Stimulated activated CD4-positive, alpha-beta T cell treated with anti-CD3 and anti-CD28 coated beads, Interleukin-2, amount 100 ng/mL, for 4 hours (primary cell): ENCODE data around the gene ZACN.
"Not testable (repeated sequence)": the region's sequence is repeated elsewhere in the genome, so short reads cannot be mapped to it uniquely, and the experiment has no call there.

Experiments used
- DNase-seq: peaks from one replicate; pipeline ENCODE4 v3.0.0-alpha.2; 2020; ENCODE audit warnings: low read depth

ZACN gene

DNA sequence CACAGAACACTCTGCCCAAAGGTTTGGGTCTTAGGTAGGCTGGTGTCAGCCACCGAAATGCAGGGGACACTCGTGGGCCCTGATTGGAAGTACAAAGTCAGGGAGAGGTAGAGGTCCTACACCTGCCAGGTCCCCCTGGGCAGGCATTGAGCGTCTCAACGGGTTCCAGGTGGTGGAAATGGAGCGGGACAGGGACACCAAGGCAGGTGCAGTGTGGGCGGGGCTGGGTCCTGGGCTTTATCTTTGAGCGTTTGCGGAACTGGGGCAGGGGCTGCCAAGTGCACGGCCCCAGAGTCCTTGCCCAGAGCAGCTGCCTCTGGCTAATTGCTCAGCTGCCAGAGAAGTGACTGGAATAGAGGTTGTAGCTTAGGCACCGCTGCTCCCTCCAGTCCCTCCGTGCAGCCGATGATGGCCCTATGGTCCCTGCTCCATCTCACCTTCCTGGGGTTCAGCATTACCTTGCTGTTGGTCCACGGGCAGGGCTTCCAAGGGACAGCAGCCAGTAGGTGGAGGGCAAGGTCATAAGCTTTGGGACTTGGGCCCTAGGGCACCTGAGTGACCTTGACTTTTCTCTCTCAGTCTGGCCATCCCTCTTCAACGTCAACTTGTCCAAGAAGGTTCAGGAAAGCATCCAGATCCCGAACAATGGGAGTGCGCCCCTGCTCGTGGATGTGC lies at the start of gene ZACN:
Gene ZACN (plus strand): TSS at position 323 of the 675 bp plus-strand sequence. CDS start 83 bp downstream, at position 406.
- no peak for DNase-seq

GRCh38 chr17:76032073-76032779 lies 46.8 kb upstream of the ZACN start:
- DNase-seq: no peak

DNA sequence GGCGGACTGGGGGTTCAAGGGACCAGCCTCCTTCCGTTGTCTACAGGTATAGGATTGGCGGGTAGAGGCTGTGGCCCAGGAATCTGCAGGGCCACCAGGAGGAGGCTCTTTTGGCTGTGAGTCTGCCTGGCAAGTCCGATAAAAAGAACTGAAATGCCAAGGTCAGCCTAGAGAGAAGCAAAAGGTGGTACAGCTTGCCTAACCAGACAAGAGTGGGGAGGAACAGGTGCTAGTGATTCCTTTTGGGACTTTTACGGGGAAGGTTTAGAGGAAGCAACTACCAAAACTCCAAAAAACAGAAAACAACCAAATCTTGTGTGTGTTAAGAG lies 46.2 kb upstream of the ZACN start:
- no peak for DNase-seq

DNA sequence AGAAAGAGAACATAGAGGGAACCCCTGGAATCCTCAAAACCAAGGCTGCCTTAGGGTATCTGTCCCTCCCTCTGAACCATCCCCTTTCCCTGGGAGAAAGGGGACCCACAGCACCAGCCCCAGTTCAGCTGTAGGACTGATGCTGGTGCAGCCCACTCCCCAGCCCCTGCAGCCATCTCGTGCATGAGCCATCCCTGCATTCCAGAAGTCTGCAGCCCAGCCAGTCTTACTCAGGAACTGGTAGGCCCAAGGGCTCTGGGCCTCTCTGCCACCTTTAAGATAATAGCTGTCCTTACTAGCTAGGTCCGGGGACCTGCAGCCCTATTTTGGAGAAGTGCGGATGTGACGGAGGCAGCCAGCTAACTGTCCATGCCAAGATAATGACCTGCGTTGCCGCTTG lies 45.8 kb upstream of the ZACN start:
- no peak for DNase-seq

DNA sequence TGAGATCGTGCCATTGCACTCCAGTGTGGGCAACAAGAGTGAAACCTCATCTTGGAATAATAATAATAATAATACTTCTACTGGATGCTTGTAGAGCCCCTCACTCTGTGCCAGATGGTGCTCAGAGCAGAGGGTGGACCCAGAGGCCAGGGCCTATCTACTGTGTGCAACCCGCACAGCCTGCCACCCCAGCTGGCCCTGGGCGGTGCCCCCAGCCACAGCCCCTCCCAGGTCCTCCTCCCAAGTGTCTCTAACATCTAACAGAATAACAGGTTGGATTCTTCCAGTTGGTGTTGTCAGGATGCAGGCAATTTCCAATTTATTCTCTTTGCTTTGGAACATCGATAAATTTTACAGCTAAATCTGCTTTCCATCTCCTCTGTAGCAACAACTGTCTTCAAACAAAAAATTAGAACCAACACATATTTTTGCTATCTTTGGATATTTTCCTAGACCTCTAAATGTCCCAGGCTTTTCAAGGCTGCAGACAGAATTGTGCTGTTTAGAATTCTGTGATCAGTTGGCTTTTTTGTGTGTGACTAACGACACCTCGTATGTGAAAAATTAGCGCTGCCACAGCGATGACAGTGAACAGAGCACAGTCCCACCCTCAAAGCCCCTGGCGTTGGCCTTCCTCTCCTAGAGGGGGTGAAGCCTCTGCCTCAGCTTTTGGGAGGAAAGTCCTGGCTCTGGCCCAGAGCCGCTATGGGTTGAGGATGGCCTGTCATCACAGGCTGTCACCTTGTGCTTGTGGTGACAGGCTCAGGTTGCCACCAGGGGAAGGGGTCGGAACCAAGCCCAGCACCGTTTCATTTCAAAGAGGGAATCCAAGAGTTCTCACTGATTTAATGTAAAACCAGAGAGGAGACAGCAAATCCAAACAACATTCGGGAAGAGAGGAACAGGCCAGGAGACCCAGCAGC lies 44.3 kb upstream of the ZACN start:
- no peak for DNase-seq

DNA sequence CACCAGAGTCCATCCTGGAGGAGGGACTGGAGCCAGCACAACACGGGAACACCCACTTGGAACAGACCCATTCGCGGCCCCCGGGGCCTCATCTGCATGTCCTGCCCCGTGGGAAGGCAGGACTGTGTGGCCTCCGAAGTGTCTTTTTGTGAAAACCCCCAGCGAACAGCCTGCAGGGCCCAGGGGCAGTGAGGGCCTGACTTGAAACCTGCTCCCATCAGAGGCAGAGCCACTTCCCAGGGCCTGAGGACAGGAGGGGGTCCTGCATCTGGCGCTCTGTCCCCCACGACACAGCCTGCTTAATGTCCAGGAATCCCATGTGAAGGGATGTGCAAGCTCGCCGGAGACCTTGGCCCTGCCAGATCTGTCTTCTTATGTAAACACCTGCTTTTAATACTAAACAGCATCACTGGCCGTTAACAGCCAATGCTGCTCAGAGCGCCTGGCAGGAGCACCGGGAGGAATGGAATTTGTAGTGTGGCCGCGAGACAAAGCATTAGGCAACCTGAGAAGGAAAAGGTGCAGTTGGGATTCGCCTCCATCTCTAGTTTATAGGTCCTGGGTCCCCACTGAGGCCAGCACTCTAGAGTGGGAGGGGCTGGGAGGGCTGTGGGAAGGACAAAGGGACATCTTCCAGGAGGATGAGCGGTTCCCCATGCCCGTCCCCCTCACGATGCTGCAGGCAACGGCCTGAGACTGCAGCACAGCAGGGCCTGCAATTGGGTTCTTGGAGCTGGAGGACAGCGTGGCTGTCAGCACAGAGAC lies 42.3 kb upstream of the ZACN start:
- DNase-seq: no peak

DNA sequence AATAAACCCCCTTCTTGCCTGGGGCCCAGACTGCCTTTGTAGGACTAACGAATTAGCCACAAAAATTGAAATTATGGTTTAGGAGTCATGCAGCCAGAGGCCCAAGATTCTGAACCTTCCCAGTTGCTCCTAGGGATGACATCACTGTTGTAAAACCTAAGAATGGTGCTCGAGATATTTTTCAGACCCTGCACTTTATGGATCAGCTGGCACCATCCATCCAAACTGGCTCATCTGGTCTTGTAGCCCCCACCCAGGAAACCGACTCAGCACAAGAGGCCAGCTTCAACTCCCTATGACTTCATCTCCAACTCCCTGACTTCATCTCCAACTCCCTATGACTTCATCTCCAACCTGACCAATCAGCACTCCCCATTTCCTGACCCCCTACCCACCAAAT lies 40.9 kb upstream of the ZACN start:
- no peak for DNase-seq

GRCh38 chr17:76039121-76039520 lies 39.9 kb upstream of the ZACN start:
- DNase-seq: no peak

GRCh38 chr17:76040376-76040775 lies 38.6 kb upstream of the ZACN start:
- DNase-seq: no peak

DNA sequence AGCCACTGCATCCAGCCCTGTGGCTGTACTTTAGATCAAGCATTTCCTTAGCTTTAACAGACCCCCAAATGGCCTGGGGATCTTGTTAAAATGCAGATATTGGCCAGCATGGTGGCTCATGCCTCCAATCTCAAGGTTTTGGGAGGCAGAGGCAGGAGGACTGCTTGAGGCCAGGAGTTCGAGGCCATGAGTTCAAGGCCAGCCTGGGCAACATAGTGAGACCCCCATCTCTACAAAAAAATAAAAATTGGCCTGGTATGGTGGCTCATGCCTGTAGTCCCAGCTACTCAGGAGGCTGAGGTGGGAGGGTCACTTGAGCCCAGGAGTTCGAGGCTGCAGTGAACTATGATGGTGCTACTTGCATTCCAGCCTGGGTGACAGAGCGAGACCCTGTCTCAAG lies 36.1 kb upstream of the ZACN start:
- not testable (repeated sequence) for DNase-seq

DNA sequence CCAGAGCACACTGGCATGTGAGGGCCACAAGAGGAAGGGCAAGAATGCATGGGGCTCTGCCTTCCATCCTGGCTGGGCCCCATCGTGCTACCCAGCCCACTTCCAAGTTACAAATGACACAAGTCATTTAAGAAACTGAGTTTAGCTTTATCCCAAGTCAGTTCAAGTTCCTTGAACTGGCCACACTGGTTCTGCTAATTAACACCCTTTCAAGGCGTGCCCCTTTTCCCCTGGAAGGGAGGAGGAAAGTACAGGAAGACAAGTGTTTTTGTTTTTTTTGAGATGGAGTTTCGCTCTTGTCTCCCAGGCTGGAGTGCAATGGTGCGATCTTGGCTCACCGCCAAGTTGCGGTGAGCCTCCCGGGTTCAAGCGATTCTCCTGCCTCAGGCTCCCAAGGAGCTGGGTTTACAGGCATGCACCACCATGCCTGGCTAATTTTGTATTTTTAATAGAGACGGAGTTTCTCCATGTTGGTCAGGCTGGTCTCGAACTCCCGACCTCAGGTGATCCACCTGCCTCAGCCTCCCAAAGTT lies 34.4 kb upstream of the ZACN start:
- not testable (repeated sequence) for DNase-seq

- DNase-seq: no peak
Measured at GRCh38 chr17:76046064-76046463, 32.9 kb upstream of the ZACN start.

DNA sequence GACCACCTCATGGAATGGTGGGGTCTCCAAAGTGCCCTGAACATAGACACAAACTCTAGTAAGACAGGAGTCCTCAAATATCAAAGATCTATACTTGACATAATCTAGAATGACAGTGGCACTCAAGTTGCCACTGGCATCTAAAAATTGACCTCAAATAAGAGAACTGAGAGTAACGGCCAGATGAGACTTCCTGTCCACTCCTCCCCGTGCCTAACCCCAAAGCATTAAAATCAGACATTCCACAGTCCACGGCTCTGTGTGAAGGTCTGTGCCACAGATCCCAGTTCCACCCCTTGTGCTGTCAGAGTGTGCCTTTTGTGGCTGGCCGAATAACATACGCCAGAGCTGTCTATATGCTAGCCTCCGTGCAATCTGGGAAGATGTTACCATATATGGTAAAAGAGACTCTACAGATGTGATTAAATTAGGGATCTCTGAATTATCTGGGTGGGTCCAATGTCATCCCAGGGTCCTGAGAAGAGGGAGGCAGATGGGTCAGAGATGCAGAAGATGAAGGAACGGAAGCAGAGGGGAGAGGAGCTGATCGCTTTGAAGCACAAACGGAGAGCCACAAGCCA lies 30.9 kb upstream of the ZACN start:
- DNase-seq: no peak

DNA sequence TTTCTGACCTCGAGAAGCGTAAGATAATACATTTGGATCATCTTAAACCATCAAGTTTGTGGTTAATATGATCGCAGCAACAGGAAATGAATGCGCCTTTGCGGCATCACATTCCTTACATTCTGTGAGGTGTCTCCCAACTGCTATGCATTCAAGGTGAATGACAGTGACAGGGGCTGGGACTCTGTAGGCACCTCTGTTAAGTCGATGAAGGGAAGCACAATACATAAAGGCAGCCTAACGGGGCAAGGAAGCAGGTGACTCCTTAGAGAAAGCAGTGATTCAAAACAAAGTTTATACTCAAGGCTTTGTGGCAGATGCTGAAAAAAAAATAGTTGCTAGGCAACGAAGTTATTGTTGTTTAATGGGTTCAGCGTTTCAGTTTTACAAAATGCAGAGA lies 30.3 kb upstream of the ZACN start:
- DNase-seq: no peak

DNA sequence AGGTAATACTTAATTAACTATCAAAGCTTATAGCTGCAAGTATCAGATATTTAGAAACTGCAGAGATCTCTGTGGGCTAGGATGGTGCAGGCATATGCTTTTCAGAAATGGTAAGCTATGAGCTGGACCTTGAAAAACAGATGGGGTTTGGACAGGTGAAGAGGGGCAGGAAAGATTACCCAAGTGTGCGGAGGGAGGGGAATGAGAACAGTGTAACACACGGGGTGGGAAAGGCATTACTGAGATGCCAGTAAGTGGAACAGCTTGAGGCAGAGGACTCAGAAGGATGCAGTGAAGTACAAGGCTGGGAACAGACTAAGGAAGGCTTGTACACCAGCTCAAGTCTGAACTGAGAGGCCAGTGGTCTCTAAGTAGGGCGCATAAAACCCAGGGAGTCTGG lies 29.7 kb upstream of the ZACN start:
- DNase-seq: no peak

- no peak for DNase-seq
Measured at GRCh38 chr17:76049836-76050537, 29.0 kb upstream of the ZACN start.

GRCh38 chr17:76050538-76051467 lies 28.2 kb upstream of the ZACN start:
- no peak for DNase-seq

- no peak for DNase-seq
Measured at GRCh38 chr17:76051561-76051960, 27.4 kb upstream of the ZACN start.

DNA sequence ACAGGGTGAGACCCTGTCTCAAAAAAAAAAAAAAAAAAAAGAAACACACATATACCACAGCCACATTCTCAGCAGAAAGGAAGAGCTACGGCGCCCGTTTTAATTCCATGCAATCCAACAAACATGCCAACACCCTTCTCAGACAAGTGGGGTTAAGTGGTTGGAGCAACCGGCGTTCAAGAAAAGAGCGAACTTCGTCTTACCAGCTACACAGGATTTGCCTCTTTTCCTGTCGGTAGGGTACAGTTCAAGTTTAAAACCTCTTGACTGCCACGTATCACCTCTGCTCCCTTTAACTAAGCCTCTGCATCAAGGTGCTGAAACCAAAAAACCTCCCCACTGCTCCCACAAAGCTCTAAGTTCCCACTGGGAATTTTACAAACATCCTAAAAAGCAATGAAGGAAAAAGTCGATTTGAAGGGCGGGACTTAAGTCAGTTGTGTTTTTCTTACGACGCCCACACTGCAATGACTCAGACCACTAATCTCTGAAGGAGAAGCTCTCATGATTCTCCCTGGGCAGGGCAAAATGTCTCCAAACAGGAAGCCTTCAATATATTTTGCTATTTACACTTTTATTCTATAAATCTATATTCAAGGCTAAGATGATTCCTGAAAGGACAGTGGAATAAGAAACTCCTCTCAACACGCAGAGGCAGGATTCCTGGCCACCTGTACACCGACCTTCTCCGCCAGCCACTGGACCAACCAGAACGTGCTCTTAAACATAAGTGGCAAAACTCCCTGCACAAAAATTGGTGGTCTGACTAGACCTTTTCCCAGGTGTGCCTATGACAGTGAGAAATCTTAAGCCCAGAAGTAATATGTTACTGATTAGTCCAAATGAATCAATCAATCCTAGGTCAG lies 25.5 kb upstream of the ZACN start:
- no peak for DNase-seq
